Muscle of leg (tissue), 11 donors: ENCODE measurements around the gene VSX1. TPM values are rescaled to one million over a fixed set of nuclear protein-coding genes. Genes with fewer than 3 reads are reported as not detected.

ENCODE experiments used
- DNase-seq: peaks from one replicate; pipeline ENCODE4 v3.0.0; 2013
- H3K27ac ChIP-seq: one replicate; pipeline ENCODE4 v1.5.1; 2013; ENCODE audit warnings: mild to moderate bottlenecking, low read length, control low read depth
- H3K27me3 ChIP-seq: one replicate; pipeline ENCODE4 v1.6.1; 2013; ENCODE audit warnings: low read length; ENCODE audit not compliant: control insufficient read depth, insufficient read depth
- H3K36me3 ChIP-seq: one replicate; pipeline ENCODE4 v1.6.1; 2013; ENCODE audit warnings: low read length; ENCODE audit not compliant: control insufficient read depth, insufficient read depth
- H3K4me1 ChIP-seq: one replicate; pipeline ENCODE4 v1.6.1; 2013; ENCODE audit warnings: low read length; ENCODE audit not compliant: control insufficient read depth, insufficient read depth
- H3K4me3 ChIP-seq: one replicate; pipeline ENCODE4 v1.5.1; 2013; ENCODE audit warnings: low read length, control low read depth
- H3K9me3 ChIP-seq: replicated peaks from 2 replicates; pipeline ENCODE4 v1.6.1; 2013; ENCODE audit warnings: low read depth, low read length; ENCODE audit not compliant: control insufficient read depth
- WGBS: methylation state at CpG from one replicate; pipeline ENCODE4 v1.1.5; 2013; ENCODE audit warnings: missing lambda C conversion rate; ENCODE audit not compliant: insufficient coverage; 5-methylcytosine and 5-hydroxymethylcytosine counted together
- polyA plus RNA-seq, 8 donors: library from polyadenylated mRNA; unstranded; fragments of 120-200 nt; gene quantifications; one replicate each; pipeline versions ENCODE4 v1.2.1 to v1.2.3, GENCODE V29; 2013; ENCODE audit warnings: inconsistent platforms in 1 of 8, low replicate concordance in 1 of 8; ENCODE audit not compliant: insufficient read length in 8 of 8, insufficient read depth in 1 of 8
- total RNA-seq: library from RNA; stranded (reverse); fragments of 120-200 nt; gene quantifications from one replicate; pipeline ENCODE4 v1.2.4, GENCODE V29; 2013

Gene VSX1
- total and polyA plus RNA-seq, 9 donors, result 0.12 TPM; not detected in 8

DNA sequence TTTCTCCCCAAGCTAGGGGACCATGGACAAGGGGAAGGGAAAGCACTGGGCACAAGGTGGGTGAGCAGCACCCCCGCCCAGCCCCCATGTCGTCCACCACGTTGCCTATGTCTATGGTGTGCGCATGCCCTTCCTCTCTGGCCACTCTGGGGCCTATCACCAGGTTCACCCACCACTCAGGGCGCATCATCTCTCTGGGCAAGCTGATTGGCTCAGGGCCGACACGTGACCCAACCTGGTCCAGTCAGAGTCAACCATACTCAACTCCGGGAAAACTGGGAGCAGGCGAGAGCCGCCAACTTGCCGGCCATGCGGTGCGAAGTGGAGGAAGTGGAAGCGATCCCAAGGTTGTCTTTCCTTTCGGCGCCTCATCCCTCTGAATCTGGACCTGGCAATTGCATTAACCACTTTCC is 49.9 kb downstream of the VSX1 start:
- peak overlapping the region; percentile 55 for H3K27ac ChIP-seq
- 94% methylated on average over 13 of the region's 16 CpGs for WGBS

DNA sequence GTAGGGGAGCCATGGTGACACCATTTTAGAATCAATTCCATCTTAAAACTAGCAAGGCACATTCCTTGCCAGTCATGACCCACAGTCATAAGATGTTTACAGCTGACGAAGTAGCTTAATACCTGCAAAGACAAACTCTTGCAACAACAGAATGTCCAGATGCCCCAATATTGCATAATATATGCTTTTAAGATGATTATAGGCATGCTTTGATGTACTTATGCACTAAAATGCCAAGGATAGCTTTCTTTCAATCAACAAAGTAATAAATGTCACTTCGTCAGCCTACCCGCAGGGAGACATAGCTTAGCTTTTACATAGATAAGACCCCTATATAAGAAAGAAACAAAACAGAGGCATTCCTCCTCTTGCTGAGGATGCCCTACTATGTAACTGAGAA is 50.7 kb downstream of the VSX1 start:
- Histone ChIP-seq H3K9me3 (no peaks in the 10 kb centered on the region), H3K4me1 (peaks cover 28% of the 10 kb centered on the region), H3K27me3 (no peaks in the 10 kb centered on the region), H3K36me3 (peaks cover 11% of the 10 kb centered on the region), H3K4me3 (no peak overlapping the region), H3K27ac (no peak overlapping the region)
- no peak for DNase-seq
- WGBS, result 93% methylated on average over 2 of the region's 3 CpGs

More for the DNA sequence above, 49.9 kb downstream of the VSX1 start:
- no peaks in the 10 kb centered on the region for H3K27me3 ChIP-seq
- peaks cover 33% of the 10 kb centered on the region for H3K4me1 ChIP-seq
- no peak for DNase-seq
- H3K9me3 ChIP-seq, result no peaks in the 10 kb centered on the region
- H3K36me3 ChIP-seq, result peaks cover 11% of the 10 kb centered on the region
- H3K4me3 ChIP-seq, result no peak overlapping the region

DNA sequence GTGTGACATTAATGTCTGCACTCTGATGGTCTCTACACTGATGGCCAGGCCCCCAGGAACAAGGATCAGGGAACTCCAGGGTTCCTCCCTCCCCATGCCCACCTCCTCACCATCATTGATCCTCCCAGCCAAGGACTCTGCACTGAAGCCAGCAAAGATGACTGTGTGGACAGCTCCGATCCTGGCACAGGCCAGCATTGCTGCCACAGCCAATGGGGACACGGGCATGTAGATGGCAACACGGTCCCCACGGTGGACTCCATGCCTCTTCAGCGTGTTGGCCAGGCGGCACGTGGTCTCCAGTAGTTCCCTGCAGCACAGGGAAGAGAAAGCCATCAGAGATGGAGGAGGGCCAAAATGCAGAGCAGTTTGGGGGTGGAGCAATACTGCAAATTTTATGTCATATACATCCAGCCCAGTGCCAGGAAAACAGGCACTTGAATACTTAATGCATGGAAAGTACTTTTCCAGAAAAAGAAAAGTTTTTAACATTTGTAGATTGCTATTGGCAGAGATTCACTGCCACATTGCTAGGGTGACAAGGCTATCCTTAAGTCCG is 51.2 kb downstream of the VSX1 start:
- peaks cover 23% of the 10 kb centered on the region for H3K4me1 ChIP-seq
- no peaks in the 10 kb centered on the region for H3K9me3 ChIP-seq
- no peaks in the 10 kb centered on the region for H3K27me3 ChIP-seq
- peaks cover 11% of the 10 kb centered on the region for H3K36me3 ChIP-seq
- WGBS, result 73% methylated on average over 7 of the region's 8 CpGs
- H3K27ac ChIP-seq, result no peak overlapping the region
- no peak for DNase-seq
- H3K4me3 ChIP-seq, result no peak overlapping the region

DNA sequence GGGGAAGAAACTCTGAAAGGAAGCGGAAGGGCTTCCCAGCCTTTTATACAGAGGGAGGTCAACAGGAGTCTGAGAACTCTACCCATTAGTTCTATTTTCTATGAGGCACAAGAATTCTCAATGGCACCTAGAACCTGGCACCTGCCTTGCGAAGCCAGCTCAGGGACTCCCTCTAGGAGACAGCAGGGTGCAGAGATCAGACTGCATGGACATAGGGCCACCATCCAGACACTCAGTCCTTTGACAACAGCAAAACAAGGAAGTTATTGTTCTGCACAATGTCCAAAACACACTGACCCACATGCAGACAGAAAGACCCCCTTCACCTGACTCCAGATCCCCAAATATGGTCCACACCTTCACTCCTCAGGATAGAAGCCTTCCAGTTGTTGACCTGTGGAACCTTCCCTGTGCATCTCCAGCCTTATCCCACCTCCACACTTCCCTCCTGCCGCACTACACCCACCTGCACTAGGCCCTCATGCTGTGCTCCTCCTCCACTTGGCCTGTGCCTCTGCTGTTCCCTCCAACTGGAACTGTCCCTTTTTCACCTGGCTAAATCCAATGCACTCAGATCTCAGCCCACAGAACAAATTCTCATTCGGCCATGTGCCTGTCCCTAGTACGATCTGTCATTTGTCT is 51.8 kb downstream of the VSX1 start:
- peaks cover 26% of the 10 kb centered on the region for H3K4me1 ChIP-seq
- 93% methylated on average over 4 of the region's 5 CpGs for WGBS
- no peaks in the 10 kb centered on the region for H3K9me3 ChIP-seq
- no peak overlapping the region for H3K27ac ChIP-seq
- no peak for DNase-seq
- H3K4me3 ChIP-seq, result no peak overlapping the region
- H3K36me3 ChIP-seq, result peaks cover 16% of the 10 kb centered on the region
- no peaks in the 10 kb centered on the region for H3K27me3 ChIP-seq

DNA sequence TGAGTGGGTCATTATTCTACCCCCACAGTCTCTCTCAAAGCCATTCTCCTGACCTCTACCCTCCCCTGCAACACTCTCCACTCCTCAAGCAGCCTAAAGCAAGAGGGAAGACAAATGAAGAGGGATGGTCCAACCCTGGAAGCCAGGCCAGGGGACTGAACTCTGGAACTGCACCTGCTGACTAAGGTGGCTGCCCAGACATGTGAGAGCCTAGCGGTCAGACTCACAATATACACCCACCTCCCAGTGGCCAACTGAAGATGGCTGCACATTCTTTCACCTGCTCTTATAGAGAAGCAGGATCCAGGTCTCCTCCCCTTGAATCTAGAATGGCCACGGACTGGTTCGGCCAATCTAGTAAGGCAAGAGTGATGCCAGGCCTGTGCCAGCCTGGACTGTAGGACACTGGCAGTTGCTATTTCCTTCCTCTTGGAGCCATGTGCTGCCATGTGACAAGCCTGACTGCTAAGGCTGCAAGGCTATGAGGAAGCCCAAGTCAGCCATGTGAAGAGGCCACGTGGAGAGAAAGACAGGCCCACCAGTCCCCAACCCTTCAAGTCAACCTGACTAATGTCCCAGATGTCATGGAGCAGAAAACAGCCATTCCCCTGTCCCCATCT is 55.8 kb downstream of the VSX1 start:
- no peak overlapping the region for H3K27ac ChIP-seq
- H3K36me3 ChIP-seq, result peaks cover 31% of the 10 kb centered on the region
- no peak overlapping the region for H3K4me3 ChIP-seq
- no peaks in the 10 kb centered on the region for H3K9me3 ChIP-seq
- no peaks in the 10 kb centered on the region for H3K27me3 ChIP-seq
- 89% methylated on average over 4 of the region's 4 CpGs for WGBS
- H3K4me1 ChIP-seq, result peaks cover 3% of the 10 kb centered on the region
- no peak for DNase-seq

Other genes starting within 250 kb of the VSX1 start
- gene CST7, start 132.9 kb downstream of the VSX1 start, total RNA-seq, result 0.35 TPM
- 1 to 10 TPM in 3 of 8 donors, under 1 TPM in 5; 0.11 to 1.1 (median 0.71) TPM for gene CST7, start 132.9 kb downstream of the VSX1 start, polyA plus RNA-seq
- 43.4 TPM for gene APMAP, start 89.4 kb downstream of the VSX1 start, total RNA-seq
- 10 to 100 TPM; 46.8 to 66.4 (median 54.3) TPM for gene APMAP, start 89.4 kb downstream of the VSX1 start, polyA plus RNA-seq
- 10.5 TPM for gene ACSS1, start 24.0 kb downstream of the VSX1 start, total RNA-seq
- 10 to 100 TPM; 17.1 to 28.9 (median 21.6) TPM for gene ACSS1, start 24.0 kb downstream of the VSX1 start, polyA plus RNA-seq
- gene ENTPD6, start 113.6 kb upstream of the VSX1 start, total RNA-seq, result 29.5 TPM
- 10 to 100 TPM; 29.9 to 44.3 (median 34.2) TPM for gene ENTPD6, start 113.6 kb upstream of the VSX1 start, polyA plus RNA-seq
- gene PYGB, start 165.9 kb upstream of the VSX1 start, total RNA-seq, result 21.9 TPM
- gene PYGB, start 165.9 kb upstream of the VSX1 start, polyA plus RNA-seq, result 10 to 100 TPM; 20.7 to 31.5 (median 26.2) TPM